Stimulated activated CD4-positive, alpha-beta T cell treated with anti-CD3 and anti-CD28 coated beads, Interleukin-2, amount 100 ng/mL, for 48 hours (primary cell): ENCODE data around the gene ZKSCAN3.
"Not testable (repeated sequence)": the region's sequence is repeated elsewhere in the genome, so short reads cannot be mapped to it uniquely, and the experiment has no call there.

ENCODE experiments used
- DNase-seq, 2 donors: peaks; one replicate each; pipeline ENCODE4 v3.0.0-alpha.2; 2020

ZKSCAN3 gene

DNA sequence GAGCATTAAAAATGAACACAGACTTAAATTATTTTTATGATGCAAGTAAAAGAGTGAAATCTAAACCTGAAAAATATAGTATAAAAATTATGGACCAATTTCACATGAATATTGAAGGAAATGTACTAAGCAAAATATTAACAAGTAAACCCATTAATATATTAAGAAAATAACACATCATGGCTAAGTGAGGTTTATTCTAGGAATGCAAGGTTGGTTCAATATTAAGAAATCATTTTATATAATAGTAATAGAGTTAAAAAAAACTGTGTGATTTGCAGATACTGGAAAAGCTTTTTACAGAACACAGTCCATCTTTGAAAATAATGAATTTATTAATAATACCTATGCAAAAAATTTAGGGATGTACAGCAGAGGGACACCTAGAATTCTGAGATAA, 28.9 kb downstream of the ZKSCAN3 start:
- DNase-seq = no peak

DNA sequence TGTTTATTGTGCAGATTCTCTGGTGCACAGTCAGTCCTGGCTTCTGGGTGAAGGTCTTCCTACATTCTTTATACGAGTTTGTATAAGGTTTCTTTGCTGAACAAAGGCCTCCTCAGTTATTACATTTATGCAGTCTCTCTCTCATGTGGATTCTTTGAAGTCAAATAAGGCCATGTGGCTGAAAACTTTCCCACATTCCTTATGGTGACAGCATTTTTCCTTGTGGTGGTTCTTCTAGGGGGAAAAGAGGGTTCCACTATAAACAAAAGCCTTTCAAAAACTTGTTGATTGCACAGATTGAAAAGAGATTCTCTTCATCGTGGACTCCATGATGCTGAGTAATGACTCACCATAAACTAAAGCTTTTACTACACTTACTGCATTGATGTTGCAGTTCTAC, 30.6 kb downstream of the ZKSCAN3 start:
- no peak for DNase-seq

DNA sequence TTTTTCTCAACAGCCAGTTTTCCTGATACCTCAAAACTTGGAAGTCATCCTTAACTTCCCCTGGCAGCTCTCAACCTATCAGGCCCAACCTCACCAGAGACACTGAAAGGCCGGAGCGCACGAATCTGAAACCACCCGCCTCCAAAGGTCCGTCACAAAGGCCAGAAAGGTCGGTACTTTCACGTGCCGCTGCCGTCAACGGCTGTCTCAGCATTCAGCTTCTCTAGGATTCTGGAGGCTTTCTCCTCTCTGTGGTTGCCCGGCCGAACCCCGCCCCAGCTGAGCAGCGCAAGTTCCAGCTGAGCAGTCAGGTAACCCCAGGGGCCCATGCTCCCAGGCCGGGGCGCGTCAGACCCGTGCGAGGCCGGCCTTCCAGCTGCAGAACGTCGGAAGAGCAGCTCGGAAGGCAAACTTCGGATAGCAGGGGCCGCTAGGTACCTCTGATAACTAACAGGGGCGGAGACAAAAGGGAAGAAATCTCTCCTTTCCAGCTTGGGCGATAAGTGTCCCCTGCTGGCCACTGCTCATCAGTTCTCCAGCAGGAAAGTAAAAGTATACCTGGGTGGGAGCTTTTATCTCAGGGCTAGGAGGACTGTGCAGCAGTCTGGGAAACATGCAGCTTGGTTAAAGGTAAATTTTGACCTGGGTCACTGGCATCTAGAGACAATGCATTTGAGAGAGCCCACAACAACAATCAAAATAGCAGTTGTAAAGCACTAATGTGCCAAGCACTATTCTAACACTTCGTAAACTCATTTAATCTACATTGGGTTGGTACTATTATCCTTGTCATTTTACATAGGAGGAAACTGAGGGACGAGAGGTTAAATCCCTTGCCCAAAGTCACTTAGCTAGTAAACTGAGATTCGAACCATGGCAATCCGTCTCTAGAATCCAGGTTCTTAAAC, 33.7 kb downstream of the ZKSCAN3 start:
- peak in 1 of 2 donors; percentile 7 for DNase-seq

DNA sequence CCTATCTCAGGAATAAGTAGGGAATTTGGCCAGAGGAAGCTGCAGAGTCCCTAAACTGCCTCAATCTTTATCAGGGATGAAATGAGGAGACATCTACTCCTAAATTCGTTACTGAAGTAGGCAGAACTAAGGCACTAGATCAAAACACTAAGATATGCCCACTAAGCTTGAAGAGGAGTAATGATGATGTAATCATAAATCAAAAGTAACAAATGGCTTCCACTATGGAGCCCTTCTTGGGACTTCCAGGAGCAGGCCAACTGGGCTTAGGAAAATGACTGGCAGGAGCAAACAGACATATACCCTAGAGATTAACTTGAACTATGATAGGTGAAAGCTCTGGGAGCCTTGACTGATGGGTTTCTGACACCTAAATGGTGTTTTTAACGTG, 34.4 kb downstream of the ZKSCAN3 start:
- no peak for DNase-seq

DNA sequence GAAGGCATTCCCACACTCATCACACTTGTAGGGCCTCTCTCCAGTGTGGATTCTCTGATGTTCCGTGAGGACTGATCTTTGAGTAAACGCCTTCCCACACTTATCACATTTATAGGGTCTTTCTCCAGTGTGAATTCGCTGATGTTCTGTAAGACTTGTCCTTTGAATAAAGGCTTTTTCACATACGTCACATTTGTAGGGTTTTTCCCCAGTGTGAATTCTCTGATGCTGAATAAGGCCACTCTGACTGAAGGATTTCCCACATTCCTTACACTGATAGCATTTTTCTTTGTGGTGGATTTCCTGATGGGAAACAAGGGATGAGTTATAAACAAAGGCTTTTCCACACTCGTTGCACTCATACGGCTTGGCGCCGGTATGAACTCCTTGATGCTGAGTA, 40.9 kb downstream of the ZKSCAN3 start:
- no peak for DNase-seq

DNA sequence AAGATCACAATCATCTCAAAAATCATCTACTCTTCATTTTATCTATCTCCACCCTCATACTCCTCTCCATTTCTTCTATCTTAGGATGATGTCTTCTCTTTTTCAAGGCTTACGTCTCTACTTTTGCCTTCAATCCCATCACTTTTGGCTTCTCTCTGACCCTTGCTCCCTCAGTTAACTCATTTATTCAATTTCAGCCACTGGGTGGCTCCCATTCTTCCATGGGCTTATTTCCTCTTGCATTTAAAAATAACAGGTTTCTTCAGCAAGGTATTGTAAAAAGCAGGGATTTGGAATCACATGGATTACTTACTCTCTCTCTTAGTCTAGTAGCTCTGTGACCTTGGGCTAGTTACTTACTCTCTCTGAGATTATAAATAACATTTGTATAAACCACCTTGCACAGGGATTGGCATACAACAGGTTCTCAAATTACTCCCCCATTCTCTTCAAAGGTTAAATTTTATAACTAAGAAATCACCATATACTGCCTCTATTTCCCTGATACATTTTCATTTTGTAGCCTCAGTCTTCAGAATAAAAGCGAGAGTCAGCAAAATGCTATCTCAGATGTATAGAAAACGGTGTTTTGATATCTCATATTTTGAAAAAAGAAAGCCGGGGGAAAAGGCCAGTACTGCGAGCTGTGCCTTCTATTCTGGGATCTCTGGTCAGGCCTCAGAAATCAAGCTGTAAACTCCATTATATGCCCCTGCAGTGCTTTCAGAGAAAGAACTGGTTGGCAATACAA, 44.3 kb downstream of the ZKSCAN3 start:
- no peak for DNase-seq

DNA sequence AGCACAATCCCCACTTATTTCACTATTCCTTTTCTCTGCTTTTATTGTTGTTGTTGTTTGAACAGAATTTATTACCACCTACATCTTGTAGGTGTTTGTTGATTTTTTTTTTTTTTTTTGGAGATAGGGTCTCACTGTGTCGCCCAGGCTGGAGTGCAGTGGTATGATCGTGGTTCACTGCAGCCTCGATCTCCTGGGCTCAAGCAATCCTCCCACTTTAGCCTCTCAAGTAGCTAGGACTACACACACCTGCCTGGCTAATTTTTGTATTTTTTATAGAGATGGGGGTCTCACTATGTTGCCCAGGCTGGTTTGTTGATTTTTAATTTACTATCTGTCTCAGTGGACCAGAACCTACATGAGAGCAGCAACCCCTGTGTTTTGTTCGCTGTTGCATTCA, 46.2 kb downstream of the ZKSCAN3 start:
- no peak for DNase-seq

DNA sequence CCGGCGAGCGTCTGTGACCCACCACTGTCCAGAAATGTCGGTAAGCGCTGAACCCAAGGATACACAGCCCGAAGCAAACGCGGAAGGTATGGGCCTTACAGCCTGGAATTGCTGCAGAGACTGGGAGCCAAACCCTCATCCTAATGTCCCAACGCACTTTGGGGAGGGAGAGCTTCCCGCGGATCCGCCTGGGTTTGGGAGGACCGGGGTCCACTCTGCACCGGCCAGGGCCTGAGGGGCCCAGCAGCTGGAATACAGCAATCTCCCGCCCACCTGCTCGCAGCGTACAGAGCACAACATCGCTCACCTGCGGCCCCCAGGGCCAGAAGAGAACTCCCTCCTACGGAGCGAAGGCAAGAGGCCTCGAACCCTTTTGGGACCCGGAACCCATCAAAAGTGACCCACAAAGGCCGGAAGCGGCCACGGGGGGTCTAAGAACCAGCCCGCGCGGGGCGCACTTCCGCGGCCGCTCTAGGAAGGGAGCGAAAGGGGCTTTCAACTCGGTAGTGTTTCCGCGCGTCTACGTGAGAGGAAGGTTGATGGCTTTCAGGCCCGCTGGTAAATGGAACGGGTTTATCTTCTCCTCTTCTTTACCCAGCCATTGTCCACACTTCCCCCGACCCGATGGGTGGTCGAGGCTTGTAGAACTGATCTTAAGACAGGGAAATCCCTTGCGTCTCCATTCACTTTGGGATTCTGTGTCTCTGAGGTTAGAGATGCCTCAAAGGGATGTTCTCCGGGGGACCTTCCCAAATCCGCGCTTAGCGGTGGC, 49.8 kb downstream of the ZKSCAN3 start, which contains the start of gene ZSCAN12:
TSS of gene ZSCAN12 (minus strand) at position 398 of the 772 bp plus-strand sequence. CDS start 1,342 bp downstream, outside the sequence.
- DNase-seq = peak; percentile 73 to 78

DNA sequence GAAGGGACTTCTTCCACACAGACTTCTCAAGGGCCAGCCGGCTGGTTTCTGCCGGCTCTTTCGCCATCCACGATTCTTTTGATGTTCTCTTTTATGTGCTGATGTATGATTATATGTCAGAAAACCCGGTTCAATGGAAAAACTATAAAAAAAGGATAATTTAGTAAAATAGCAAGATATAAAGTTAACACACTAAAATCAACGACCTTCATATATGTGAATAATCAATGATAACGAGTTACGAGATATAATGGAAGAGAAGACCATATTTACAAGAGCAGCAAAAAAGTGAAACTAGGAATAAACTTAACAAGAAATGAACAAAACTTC, 50.3 kb downstream of the ZKSCAN3 start:
- DNase-seq = no peak

DNA sequence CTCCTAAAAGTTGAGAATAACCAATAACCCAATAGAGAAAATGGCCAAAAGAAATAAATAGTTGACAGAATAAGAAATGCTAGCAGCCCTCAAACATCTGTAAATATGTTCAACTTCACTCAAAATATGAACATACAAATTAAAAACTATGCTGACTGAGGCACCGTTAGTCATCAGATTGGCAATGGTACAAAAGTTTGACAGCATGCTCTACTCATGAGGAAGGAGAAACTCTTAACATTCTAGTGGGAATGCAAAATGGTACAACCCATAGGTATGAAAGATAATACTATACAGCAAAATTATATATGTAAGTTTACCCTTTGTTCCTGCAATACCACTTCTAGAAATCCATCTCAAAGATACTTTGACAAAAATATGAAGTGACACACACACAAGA, 51.4 kb downstream of the ZKSCAN3 start:
- no peak for DNase-seq

DNA sequence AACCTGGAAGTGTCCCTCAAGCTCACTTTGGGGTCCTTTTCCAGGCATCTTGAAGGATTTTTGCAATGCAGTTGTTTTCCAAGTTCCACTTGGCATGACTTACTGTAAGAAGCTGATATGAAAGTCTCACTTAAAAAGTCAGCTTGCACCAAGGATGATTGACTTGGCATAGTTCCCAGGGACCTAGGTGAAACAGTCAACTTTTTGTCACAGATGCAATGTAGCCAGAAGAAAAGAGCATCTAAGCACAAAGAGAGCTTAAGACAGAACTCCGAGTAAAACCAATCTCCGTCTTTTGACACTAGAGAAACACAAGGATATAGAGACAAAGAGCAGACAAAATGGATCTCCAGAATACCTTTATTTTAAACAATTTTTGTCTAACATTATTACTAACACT, 52.5 kb downstream of the ZKSCAN3 start:
- no peak for DNase-seq

DNA sequence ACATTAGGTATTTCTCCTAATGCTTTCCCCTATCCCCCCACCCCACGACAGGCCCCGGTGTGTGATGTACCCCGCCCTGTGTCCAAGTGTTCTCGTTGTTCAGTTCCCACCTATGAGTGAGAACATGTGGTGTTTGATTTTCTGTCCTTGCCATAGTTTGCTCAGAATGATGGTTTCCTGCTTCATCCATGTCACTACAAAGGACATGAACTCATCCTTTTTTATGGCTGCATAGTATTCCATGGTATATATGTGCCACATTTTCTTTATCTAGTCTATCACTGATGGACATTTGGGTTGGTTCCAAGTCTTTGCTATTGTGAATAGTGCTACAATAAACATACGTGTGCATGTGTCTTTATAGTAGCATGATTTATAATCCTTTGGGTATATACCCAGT, 54.2 kb downstream of the ZKSCAN3 start:
- not testable (repeated sequence) for DNase-seq

DNA sequence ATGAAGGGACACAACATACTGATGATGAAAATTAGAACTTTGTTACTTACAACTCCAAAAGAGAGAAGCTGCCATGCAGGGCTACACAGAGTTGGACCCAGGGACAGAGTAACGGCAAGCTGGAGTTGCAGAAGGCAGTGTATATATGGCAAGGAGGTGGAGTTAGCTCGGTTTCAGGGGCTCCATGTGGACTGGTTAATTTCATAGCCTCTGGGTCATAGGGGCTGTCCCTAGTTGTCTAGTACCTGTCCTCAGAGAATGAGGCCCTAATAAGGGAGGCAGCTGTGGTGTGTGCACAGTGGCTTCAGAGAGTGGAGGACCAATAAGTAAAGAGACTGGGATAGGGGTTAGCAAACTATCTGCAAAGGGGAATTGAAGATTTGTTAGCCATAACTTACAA, 57.7 kb downstream of the ZKSCAN3 start:
- no peak for DNase-seq

DNA sequence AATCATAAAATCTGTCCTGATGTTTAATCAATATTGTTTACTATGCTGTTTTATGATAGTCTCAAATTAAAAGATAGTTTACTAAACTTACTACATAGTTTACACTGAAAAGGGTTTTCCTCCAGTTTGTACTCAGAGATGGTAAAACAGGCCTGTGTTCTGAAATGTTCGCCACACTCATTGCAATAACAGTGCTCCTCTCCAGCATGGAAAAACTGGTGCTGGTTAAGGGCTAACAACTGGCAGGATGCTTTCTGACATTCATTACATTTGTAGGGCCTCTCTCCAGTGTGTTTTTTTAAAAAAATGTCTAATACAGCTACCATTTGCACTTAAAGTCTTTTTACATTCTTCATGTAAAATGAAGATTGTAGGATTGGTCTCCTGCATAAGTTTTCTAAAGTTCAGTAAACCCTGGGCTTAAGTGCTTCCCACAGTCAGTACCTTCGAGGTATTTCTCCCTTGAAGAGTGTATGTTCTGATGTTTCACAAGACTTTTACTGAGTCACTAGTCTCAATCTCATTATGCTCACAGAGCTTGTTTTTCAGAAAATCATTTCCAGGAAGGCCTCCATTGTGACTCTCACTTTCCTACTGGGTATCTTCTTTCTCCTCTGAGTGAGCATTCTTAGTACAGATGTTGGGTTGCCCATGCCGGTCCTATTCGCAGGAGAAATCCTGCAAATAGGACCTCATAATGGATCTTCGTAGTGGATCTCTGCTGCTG, 58.5 kb downstream of the ZKSCAN3 start:
- no peak for DNase-seq

DNA sequence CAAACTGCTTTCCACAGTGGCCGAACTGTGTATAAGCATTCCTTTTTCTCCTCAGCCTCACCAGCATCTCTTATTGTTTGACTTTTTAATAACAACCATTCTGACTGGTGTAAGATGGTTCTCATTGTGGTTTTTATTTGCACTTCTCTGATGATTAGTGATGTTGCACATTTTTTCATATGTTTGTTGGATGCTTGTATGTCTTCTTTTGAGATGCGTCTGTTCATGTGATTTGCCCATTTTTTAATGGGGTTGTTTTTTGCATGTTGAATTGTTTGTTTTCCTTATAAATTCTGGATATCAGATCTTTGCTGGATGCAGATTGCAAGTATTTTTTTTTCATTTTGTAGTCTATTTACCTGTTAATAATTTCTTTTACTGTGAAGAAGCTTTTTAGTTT, 61.0 kb downstream of the ZKSCAN3 start:
- no peak for DNase-seq

DNA sequence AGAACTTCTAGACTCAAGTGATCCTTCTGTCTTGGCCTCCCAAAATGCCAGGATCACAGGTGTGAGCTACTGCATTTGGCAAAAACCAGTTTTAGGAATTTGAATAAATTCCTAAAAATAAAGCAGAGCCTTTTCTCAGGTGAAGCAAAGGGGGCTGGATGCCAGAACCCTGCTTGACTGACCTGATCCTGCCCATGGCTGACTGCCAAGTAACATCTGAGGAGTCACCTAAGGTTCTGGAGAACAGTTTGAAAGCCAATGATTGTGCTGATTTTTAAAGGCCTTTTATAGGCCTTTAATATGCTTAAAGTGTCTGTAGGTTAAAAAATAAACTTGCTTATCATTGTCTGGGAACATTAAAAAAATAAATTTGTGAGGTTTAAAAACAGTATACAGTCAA, 63.9 kb downstream of the ZKSCAN3 start:
- DNase-seq = no peak
